K562 (cell line): Measurements from ENCODE around the gene TNFSF13. TPM values are rescaled to one million over a fixed set of nuclear protein-coding genes. Genes with fewer than 3 reads are reported as not detected.

Source experiments
- ARID4B ChIP-seq: sonication (generic); formaldehyde crosslinking; IDR thresholded peaks from 2 replicates; pipeline ENCODE4 v1.8.0; 2022; ENCODE audit warnings: mild to moderate bottlenecking, missing genetic modification reagents
- BRD9 ChIP-seq: fragments of 450-650 bp; IDR thresholded peaks from 2 replicates; pipeline ENCODE4 v1.6.1; 2018; ENCODE audit warnings: low read depth; ENCODE audit not compliant: partially characterized antibody
- BRF1 ChIP-seq: IDR thresholded peaks from 3 replicates; pipeline ENCODE4 v1.6.1; 2011; ENCODE audit warnings: borderline replicate concordance, mild to moderate bottlenecking; ENCODE audit not compliant: insufficient read length; ENCODE audit errors: extremely low read depth
- E2F1 ChIP-seq: sonication (generic); formaldehyde crosslinking; IDR thresholded peaks from 2 replicates; pipeline ENCODE4 v1.8.1; 2023; ENCODE audit warnings: mild to moderate bottlenecking, missing genetic modification reagents, moderate library complexity
- ESRRA ChIP-seq: fragments of 450-650 bp; IDR thresholded peaks from 2 replicates; pipeline ENCODE4 v1.6.1; 2014; ENCODE audit warnings: low read depth, mild to moderate bottlenecking, moderate library complexity, borderline replicate concordance
- ETV6 ChIP-seq, 3 experiments: fragments of 150-350 bp in 1 of 3; sonication (generic) in 1 of 3; formaldehyde crosslinking in 1 of 3; IDR thresholded peaks; 2 replicates each; pipeline versions ENCODE4 v1.6.1 to v1.8.0; 2014 to 2022; ENCODE audit warnings: borderline replicate concordance in 2 of 3, low read depth in 2 of 3, antibody characterized with exemption in 1 of 3, low read length in 1 of 3, mild to moderate bottlenecking in 1 of 3, missing genetic modification reagents in 1 of 3
- MEIS2 ChIP-seq: fragments of 450-650 bp; IDR thresholded peaks from 2 replicates; pipeline ENCODE4 v1.6.1; 2014; ENCODE audit warnings: mild to moderate bottlenecking; ENCODE audit not compliant: partially characterized antibody
- MYC ChIP-seq, 2 experiments: fragments of 250-450 bp in 1 of 2; sonication (Bioruptor Pico) in 1 of 2; IDR thresholded peaks; 2 replicates each; pipeline versions ENCODE4 v1.5.1 to v1.6.1; 2012 to 2021; ENCODE audit warnings: low read depth in 2 of 2, borderline replicate concordance in 1 of 2, improper control_type of control experiment in 1 of 2, low read length in 1 of 2, mild to moderate bottlenecking in 1 of 2, moderate library complexity in 1 of 2
- NCOA1 ChIP-seq: fragments of 450-650 bp; IDR thresholded peaks from 2 replicates; pipeline ENCODE4 v1.6.1; 2016; ENCODE audit warnings: low read depth
- PHB2 ChIP-seq: fragments of 450-650 bp; IDR thresholded peaks from 2 replicates; pipeline ENCODE4 v1.6.1; 2017; ENCODE audit warnings: low read depth
- PRDM10 ChIP-seq: fragments of 450-650 bp; IDR thresholded peaks from 2 replicates; pipeline ENCODE4 v1.6.1; 2018; ENCODE audit not compliant: partially characterized antibody
- RB1 ChIP-seq: fragments of 450-650 bp; IDR thresholded peaks from 2 replicates; pipeline ENCODE4 v1.6.1; 2017; ENCODE audit warnings: low read depth, mild to moderate bottlenecking
- U2AF2 ChIP-seq: fragments of 200-400 bp; formaldehyde crosslinking; optimal IDR thresholded peaks from 2 replicates; pipeline ENCODE3; 2017; ENCODE audit warnings: low read depth, mild to moderate bottlenecking, low read length
- ZFX ChIP-seq: sonication (generic); formaldehyde crosslinking; IDR thresholded peaks from 2 replicates; pipeline ENCODE4 v1.8.0; 2022; ENCODE audit warnings: mild to moderate bottlenecking, missing genetic modification reagents, moderate library complexity
- ZNF174 ChIP-seq: fragments of 250-450 bp; sonication (Bioruptor Pico); IDR thresholded peaks from 2 replicates; pipeline ENCODE4 v1.4.0; 2020; ENCODE audit warnings: mild to moderate bottlenecking
- ZNF551 ChIP-seq: fragments of 250-450 bp; sonication (Bioruptor Pico); IDR thresholded peaks from 2 replicates; pipeline ENCODE4 v1.5.0; 2021; ENCODE audit warnings: mild to moderate bottlenecking, moderate library complexity
- polyA plus RNA-seq, 8 experiments: library from polyadenylated mRNA; depleted of rRNA in 4 of 8; stranded (reverse) in 5 of 8; unstranded in 3 of 8; fragments of >200 nt; fragmentation: Nextera tagmentation in 2 of 8; fragmentation: Illumina TruSeq in 1 of 8; extraction: Ambion mirVana in 2 of 8; extraction: Trizol in 1 of 8; gene quantifications; 2 replicates each; pipeline versions ENCODE4 v1.2.1 to v1.2.3, GENCODE V29; 2011 to 2014; ENCODE audit warnings: inconsistent platforms in 1 of 8, missing spikeins in 1 of 8
- total RNA-seq, 7 experiments: library from RNA; depleted of rRNA in 6 of 7; stranded (reverse); fragments of >200 nt in 6 of 7; fragmentation: Illumina TruSeq in 2 of 7; extraction: Trizol in 2 of 7; gene quantifications; 2 replicates each; pipeline versions ENCODE4 v1.2.1 to v1.2.3, GENCODE V29; 2011 to 2021; ENCODE audit warnings: low replicate concordance in 1 of 7

The TNFSF13 gene
- total and polyA plus RNA-seq, 9 of the 15 experiments (the other 6 are each of a cell fraction or from before 2014, with no cell fraction given): 0.04 to 0.51 (median 0.19) TPM; not detected in 1

- TF ChIP-seq ARID4B (CRISPR knock-in tag) (peak; percentile 66), BRD9 (no peak), MEIS2 (peak; percentile 61), ZNF551 (CRISPR knock-in tag) (no peak), PHB2 (no peak), PRDM10 (no peak), ESRRA (no peak), ZNF174 (no peak), E2F1 (peak; percentile 48; the same call in 1 of the 2 replicates), ZFX (CRISPR knock-in tag) (peak; percentile 68), NCOA1 (no peak), RB1 (peak; percentile 66; the same call in 1 of the 2 replicates), MYC (IDR thresholded peaks at IDR 0.05; ENCODE audit: low read depth, low read length) (peak; percentile 85), MYC (CRISPR knock-in tag; IDR thresholded peaks at IDR 0.05; ENCODE audit: borderline replicate concordance, low read depth) (no peak), U2AF2 (no peak), ETV6 (IDR thresholded peaks at IDR 0.05; ENCODE audit: borderline replicate concordance in 1 of 2, low read depth in 2 of 2, low read length in 1 of 2) (no peak), ETV6 (CRISPR knock-in tag; IDR thresholded peaks at IDR 0.05; ENCODE audit: borderline replicate concordance) (no peak), BRF1 (no peak)
Measured at GRCh38 chr17:7561589-7562207, 3.1 kb downstream of the TNFSF13 start, which contains the start of gene SENP3 (continued).
